Neuronal stem cell (in vitro differentiated cells): ENCODE data around the gene RTL5.

Source experiments
- DNase-seq: peaks from one replicate; pipeline ENCODE4 v3.0.0-alpha.2; 2013; ENCODE audit warnings: low spot score
- H2AFZ ChIP-seq: one replicate; pipeline ENCODE4 v1.6.1; 2013; ENCODE audit warnings: mild to moderate bottlenecking, low read length, inconsistent platforms
- H2AK5ac ChIP-seq: 2 replicates; pipeline ENCODE4 v1.6.1; 2013; ENCODE audit warnings: low read depth, mild to moderate bottlenecking, inconsistent platforms, low read length, moderate library complexity, mixed read lengths
- H2BK120ac ChIP-seq: 2 replicates; pipeline ENCODE4 v1.6.1; 2013; ENCODE audit warnings: low read depth, mild to moderate bottlenecking, inconsistent platforms, low read length, moderate library complexity, mixed read lengths
- H2BK12ac ChIP-seq: one replicate; pipeline ENCODE4 v1.6.1; 2013; ENCODE audit warnings: low read length, inconsistent platforms
- H2BK15ac ChIP-seq: 2 replicates; pipeline ENCODE4 v1.6.1; 2013; ENCODE audit warnings: mild to moderate bottlenecking, low read length, inconsistent platforms, mixed read lengths
- H2BK5ac ChIP-seq: one replicate; pipeline ENCODE4 v1.6.1; 2013; ENCODE audit warnings: inconsistent platforms, mild to moderate bottlenecking, low read length, moderate library complexity
- H3K14ac ChIP-seq: one replicate; pipeline ENCODE4 v1.6.1; 2013; ENCODE audit warnings: low read length, inconsistent platforms
- H3K18ac ChIP-seq: 2 replicates; pipeline ENCODE4 v1.6.1; 2013; ENCODE audit warnings: low read length, inconsistent platforms
- H3K23ac ChIP-seq: 2 replicates; pipeline ENCODE4 v1.6.1; 2013; ENCODE audit warnings: low read depth, mild to moderate bottlenecking, mixed read lengths, low read length, inconsistent platforms; ENCODE audit not compliant: poor library complexity
- H3K27ac ChIP-seq: replicated peaks from 3 replicates; pipeline ENCODE4 v1.5.1; 2013; ENCODE audit warnings: low read length, inconsistent platforms
- H3K27me3 ChIP-seq, 3 experiments: 2 replicates each; pipeline ENCODE4 v1.6.1; 2013; ENCODE audit warnings: low read length in 3 of 3, mild to moderate bottlenecking in 2 of 3, inconsistent platforms in 1 of 3, low read depth in 1 of 3, mixed read lengths in 1 of 3, moderate library complexity in 1 of 3; ENCODE audit not compliant: control insufficient read depth in 3 of 3, insufficient read depth in 3 of 3
- H3K36me3 ChIP-seq, 2 donors: replicated peaks in 1 of 2; 2 replicates each; pipeline ENCODE4 v1.6.1; 2013; ENCODE audit warnings: low read length in 2 of 2; ENCODE audit not compliant: control insufficient read depth in 2 of 2, insufficient read depth in 2 of 2
- H3K4ac ChIP-seq: 2 replicates; pipeline ENCODE4 v1.6.1; 2013; ENCODE audit warnings: inconsistent platforms, mild to moderate bottlenecking, low read length, moderate library complexity
- H3K4me1 ChIP-seq, 2 donors: 1 replicate in 1 of 2; 2 replicates in 1 of 2; pipeline ENCODE4 v1.6.1; 2013; ENCODE audit warnings: low read length in 2 of 2, low read depth in 1 of 2; ENCODE audit not compliant: control insufficient read depth in 2 of 2, insufficient read depth in 1 of 2
- H3K4me2 ChIP-seq: one replicate; pipeline ENCODE4 v1.6.1; 2013; ENCODE audit warnings: mild to moderate bottlenecking, low read length, inconsistent platforms; ENCODE audit not compliant: insufficient read depth, poor library complexity, severe bottlenecking
- H3K4me3 ChIP-seq, 2 donors: 2 replicates each; pipeline ENCODE4 v1.5.1; 2013; ENCODE audit warnings: low read length in 2 of 2, mild to moderate bottlenecking in 2 of 2, inconsistent platforms in 1 of 2, moderate library complexity in 1 of 2
- H3K79me1 ChIP-seq: one replicate; pipeline ENCODE4 v1.6.1; 2013; ENCODE audit warnings: low read depth, mild to moderate bottlenecking, inconsistent platforms, low read length, moderate library complexity
- H3K9ac ChIP-seq: one replicate; pipeline ENCODE4 v1.6.1; 2013; ENCODE audit warnings: mild to moderate bottlenecking, low read depth, low read length, inconsistent platforms; ENCODE audit not compliant: poor library complexity
- H3K9me3 ChIP-seq, 2 donors: replicated peaks in 1 of 2; 2 replicates each; pipeline versions ENCODE3 to v1.6.1; 2013; ENCODE audit warnings: low read length in 2 of 2, mild to moderate bottlenecking in 2 of 2, inconsistent platforms in 1 of 2, low read depth in 1 of 2, mixed read lengths in 1 of 2, moderate library complexity in 1 of 2; ENCODE audit not compliant: control insufficient read depth in 2 of 2, insufficient read depth in 1 of 2
- H4K8ac ChIP-seq: one replicate; pipeline ENCODE4 v1.6.1; 2013; ENCODE audit warnings: low read depth, mild to moderate bottlenecking, inconsistent platforms, low read length, moderate library complexity
- H4K91ac ChIP-seq: one replicate; pipeline ENCODE4 v1.6.1; 2013; ENCODE audit warnings: low read length, low read depth, mild to moderate bottlenecking, inconsistent platforms; ENCODE audit not compliant: poor library complexity
- WGBS, 2 donors: extraction: QIAGEN DNeasy Blood & Tissue Kit; methylation state at CpG; one replicate each; pipeline ENCODE4 v1.1.7; 2013; ENCODE audit warnings: missing lambda C conversion rate in 2 of 2, mixed read lengths in 1 of 2; ENCODE audit not compliant: insufficient read length in 2 of 2, insufficient replicate concordance in 1 of 2; ENCODE audit errors: extremely low coverage in 2 of 2; 5-methylcytosine and 5-hydroxymethylcytosine counted together

The RTL5 gene

DNA sequence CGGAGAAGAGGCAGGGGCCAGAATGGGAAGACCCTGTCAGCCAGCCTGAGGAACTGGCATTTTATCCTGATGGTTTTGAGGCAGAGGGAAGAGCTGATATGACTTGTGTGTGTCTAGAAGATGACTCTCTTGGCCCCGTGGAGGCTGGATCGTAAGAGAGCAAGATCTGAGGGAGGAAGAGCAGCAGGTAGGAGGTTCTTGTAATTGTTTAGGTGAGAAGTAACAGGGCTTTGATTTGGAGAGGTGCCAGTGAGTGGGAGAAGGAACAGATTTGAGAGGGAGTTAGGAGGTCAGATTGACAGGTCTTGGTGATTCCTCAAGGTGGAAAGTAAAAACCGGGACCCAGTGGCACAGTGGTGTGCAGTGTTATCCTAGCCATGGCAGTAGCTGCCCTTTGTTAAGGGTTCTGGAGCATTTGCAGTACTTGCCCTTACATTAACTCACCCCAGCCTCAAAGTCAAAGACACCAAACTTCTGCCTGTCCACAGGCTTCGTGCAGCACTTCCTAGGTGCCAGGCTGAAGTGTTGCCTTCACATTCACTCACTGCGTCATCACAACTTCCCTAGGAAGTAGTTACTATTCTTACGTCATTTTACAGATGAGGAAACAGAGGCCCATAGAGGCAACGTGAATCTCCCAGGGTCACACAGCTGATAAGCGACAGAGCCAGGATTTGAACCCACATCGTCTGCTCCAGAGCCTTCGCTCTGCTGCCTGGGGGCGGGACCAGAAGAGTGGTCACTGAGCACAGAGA lies 23.7 kb downstream of the RTL5 start:
- Histone ChIP-seq H3K4me3 (no peak overlapping the region), H3K14ac (no peak overlapping the region), H2BK12ac (no peak overlapping the region), H2BK15ac (no peak overlapping the region), H4K8ac (no peak overlapping the region), H2BK120ac (no peak overlapping the region), H2AFZ (no peak overlapping the region), H3K9me3 (no peaks in the 10 kb centered on the region), H3K79me1 (no peaks in the 10 kb centered on the region), H3K9ac (no peak overlapping the region), H3K18ac (no peak overlapping the region), H4K91ac (no peak overlapping the region), H3K4me1 (peaks cover 0 to 8% of the 10 kb centered on the region in 2 donors), H3K27ac (no peak overlapping the region), H3K4me2 (no peak overlapping the region), H3K23ac (no peak overlapping the region), H3K4ac (no peak overlapping the region), H3K27me3 (no peaks in the 10 kb centered on the region), H2BK5ac (no peak overlapping the region), H3K36me3 (peaks cover 0 to 14% of the 10 kb centered on the region in 2 donors), H2AK5ac (no peak overlapping the region)
- DNase-seq = no peak
- no CpG with 5 or more reads among the region's 12 CpGs for WGBS, 2 donors

DNA sequence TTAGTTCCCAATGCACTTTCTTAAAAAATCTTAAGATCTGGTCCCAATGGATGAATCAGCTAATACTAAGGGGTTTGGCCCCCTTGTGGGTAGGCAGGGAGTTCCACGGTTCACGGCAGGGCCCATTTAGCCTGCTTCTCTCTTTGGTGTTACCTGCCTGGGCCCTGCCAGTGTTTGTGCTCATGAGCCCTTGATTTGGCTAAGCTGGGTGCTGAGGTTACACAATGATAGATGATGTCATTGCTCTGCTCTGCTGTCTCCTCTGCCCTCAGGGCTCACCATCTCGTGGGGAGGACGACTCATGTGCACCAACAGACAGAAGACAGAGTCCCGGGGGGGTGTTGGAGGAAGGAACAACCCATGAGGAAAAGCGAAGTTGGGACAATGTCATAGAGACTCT lies 24.4 kb downstream of the RTL5 start:
- Histone ChIP-seq H4K91ac (no peak overlapping the region), H3K4me1 (peaks cover 0 to 8% of the 10 kb centered on the region in 2 donors), H3K36me3 (peaks cover 0 to 14% of the 10 kb centered on the region in 2 donors), H3K4me2 (no peak overlapping the region), H3K27ac (no peak overlapping the region), H3K14ac (no peak overlapping the region), H3K9me3 (no peaks in the 10 kb centered on the region), H3K18ac (no peak overlapping the region), H2BK15ac (no peak overlapping the region), H3K4ac (no peak overlapping the region), H3K23ac (no peak overlapping the region), H2BK12ac (no peak overlapping the region), H2AK5ac (no peak overlapping the region), H3K4me3 (no peak overlapping the region), H3K9ac (no peak overlapping the region), H2AFZ (no peak overlapping the region), H4K8ac (no peak overlapping the region), H3K27me3 (no peaks in the 10 kb centered on the region), H3K79me1 (no peaks in the 10 kb centered on the region), H2BK120ac (no peak overlapping the region), H2BK5ac (no peak overlapping the region)
- no CpG with 5 or more reads among the region's 6 CpGs for WGBS, 2 donors
- no peak for DNase-seq

GRCh38 chrX:72105436-72105835 lies 26.3 kb downstream of the RTL5 start:
- H3K4me2 ChIP-seq = no peak overlapping the region
- H2BK5ac ChIP-seq = no peak overlapping the region
- no peaks in the 10 kb centered on the region for H3K9me3 ChIP-seq
- H3K9ac ChIP-seq = no peak overlapping the region
- H3K27ac ChIP-seq = no peak overlapping the region
- H4K8ac ChIP-seq = no peak overlapping the region
- H3K27me3 ChIP-seq = no peaks in the 10 kb centered on the region
- no peak overlapping the region for H2AK5ac ChIP-seq
- no peak overlapping the region for H3K14ac ChIP-seq
- H2AFZ ChIP-seq = no peak overlapping the region
- no peak overlapping the region for H2BK15ac ChIP-seq
- no peak overlapping the region for H2BK120ac ChIP-seq
- no CpG with 5 or more reads among the region's 6 CpGs for WGBS, 2 donors
- peaks cover 0 to 14% of the 10 kb centered on the region in 2 donors for H3K36me3 ChIP-seq
- no peaks in the 10 kb centered on the region for H3K79me1 ChIP-seq
- H3K4ac ChIP-seq = no peak overlapping the region
- no peak overlapping the region for H2BK12ac ChIP-seq
- no peak overlapping the region for H3K4me3 ChIP-seq
- no peak overlapping the region for H3K23ac ChIP-seq
- no peak overlapping the region for H3K18ac ChIP-seq
- peaks cover 5 to 9% of the 10 kb centered on the region in 2 donors for H3K4me1 ChIP-seq
- H4K91ac ChIP-seq = no peak overlapping the region
- no peak for DNase-seq

DNA sequence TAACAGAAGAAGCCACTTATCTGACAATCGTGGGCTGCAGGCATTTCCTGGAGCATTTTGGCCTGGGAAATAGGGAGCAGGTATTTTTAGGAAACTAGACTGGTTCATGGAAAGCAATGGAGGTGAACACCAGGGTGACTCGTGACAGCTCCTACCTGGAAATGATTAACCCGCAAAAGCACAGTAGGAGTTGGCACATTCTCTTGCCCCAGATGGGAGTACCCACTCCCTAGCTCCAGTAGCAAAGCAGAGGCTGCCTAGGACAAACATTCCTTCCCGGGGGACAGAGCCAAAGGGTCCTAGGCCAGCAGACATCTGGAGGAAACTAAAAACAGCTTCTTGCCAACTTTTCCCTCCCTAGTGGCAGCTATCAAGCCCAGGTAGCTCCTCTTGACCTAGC lies 29.0 kb downstream of the RTL5 start:
- Histone ChIP-seq H3K9ac (no peak overlapping the region), H3K27me3 (no peaks in the 10 kb centered on the region), H3K4me1 (peaks cover 0 to 9% of the 10 kb centered on the region in 2 donors), H3K79me1 (no peaks in the 10 kb centered on the region), H2AK5ac (no peak overlapping the region), H3K23ac (no peak overlapping the region), H4K8ac (no peak overlapping the region), H2BK15ac (no peak overlapping the region), H3K4me3 (no peak overlapping the region), H2BK12ac (no peak overlapping the region), H4K91ac (no peak overlapping the region), H2BK5ac (no peak overlapping the region), H3K18ac (no peak overlapping the region), H2BK120ac (no peak overlapping the region), H3K27ac (no peak overlapping the region), H3K36me3 (peaks cover 0 to 9% of the 10 kb centered on the region in 2 donors), H3K4ac (no peak overlapping the region), H3K14ac (no peak overlapping the region), H2AFZ (no peak overlapping the region), H3K9me3 (no peaks in the 10 kb centered on the region), H3K4me2 (no peak overlapping the region)
- DNase-seq = no peak
- no CpG with 5 or more reads among the region's 4 CpGs for WGBS, 2 donors
